Stomach (tissue), 9 donors: Measurements from ENCODE around the gene MRPS18B. TPM values are rescaled to one million over a fixed set of nuclear protein-coding genes. Genes with fewer than 3 reads are reported as not detected.

ENCODE experiments used
- DNase-seq, 2 donors: peaks; one replicate each; pipeline versions ENCODE4 v3.0.0 to v3.0.0-alpha.2; 2013 to 2019
- H3K27ac ChIP-seq, 5 donors: fragments of 200-600 bp in 4 of 5; sonication (generic) in 4 of 5; one replicate each; pipeline ENCODE4 v1.5.1; 2013 to 2019; ENCODE audit warnings: mild to moderate bottlenecking in 1 of 5, moderate library complexity in 1 of 5
- H3K27me3 ChIP-seq, 3 donors: fragments of 200-600 bp; sonication (generic); one replicate each; pipeline ENCODE4 v1.5.1; 2017 to 2019; ENCODE audit warnings: mixed run types in 1 of 3
- H3K36me3 ChIP-seq, 4 donors: fragments of 200-600 bp; sonication (generic); 1 replicate in 3 of 4; 2 replicates in 1 of 4; pipeline ENCODE4 v1.5.1; 2016 to 2019
- H3K4me1 ChIP-seq, 4 donors: fragments of 200-600 bp; sonication (generic); one replicate each; pipeline ENCODE4 v1.5.1; 2016 to 2019
- H3K4me3 ChIP-seq, 4 donors: fragments of 200-600 bp; sonication (generic) in 3 of 4; one replicate each; pipeline ENCODE4 v1.5.1; 2016 to 2019; ENCODE audit warnings: mild to moderate bottlenecking in 1 of 4
- H3K9me3 ChIP-seq, 4 donors: fragments of 200-600 bp; sonication (generic); one replicate each; pipeline ENCODE4 v1.5.1; 2016 to 2019
- CTCF ChIP-seq, 7 experiments: fragments of 450-650 bp in 4 of 7; fragments of 200-600 bp in 3 of 7; sonication (generic) in 3 of 7; IDR thresholded peaks; one replicate each; pipeline ENCODE4 v1.5.1; 2016 to 2019; ENCODE audit warnings: antibody characterized with exemption in 7 of 7, control low read depth in 2 of 7, mild to moderate bottlenecking in 1 of 7
- EP300 ChIP-seq: sonication (generic); formaldehyde crosslinking; IDR thresholded peaks from one replicate; pipeline ENCODE4 v1.6.1; 2017; ENCODE audit warnings: antibody characterized with exemption
- POLR2A ChIP-seq, 4 donors: fragments of 450-650 bp; IDR thresholded peaks; one replicate each; pipeline ENCODE4 v1.6.1; 2016; ENCODE audit warnings: antibody characterized with exemption in 4 of 4, control low read depth in 2 of 4, mild to moderate bottlenecking in 1 of 4, moderate library complexity in 1 of 4
- POLR2AphosphoS5 ChIP-seq, 3 donors: sonication (generic); formaldehyde crosslinking; IDR thresholded peaks; one replicate each; pipeline ENCODE4 v1.6.1; 2016; ENCODE audit warnings: antibody characterized with exemption in 3 of 3
- WGBS, 5 donors: extraction: QIAGEN DNeasy Blood & Tissue Kit in 3 of 5; methylation state at CpG; one replicate each; pipeline versions ENCODE4 v1.1.5 to v1.1.7; 2013 to 2018; 5-methylcytosine and 5-hydroxymethylcytosine counted together
- intact Hi-C: fragments of 100-400 bp; cut with DNase I; formaldehyde crosslinking; loops from one replicate; pipeline ENCODE4 v1.15.1; 2023; ENCODE audit warnings: low total_unique reads
- polyA plus RNA-seq, 3 donors: library from polyadenylated mRNA; stranded (reverse); fragments of 200-250 nt; gene quantifications; one replicate each; pipeline ENCODE4 v1.2.3, GENCODE V29; 2013
- total RNA-seq, 5 donors: library from RNA; depleted of rRNA; stranded (reverse); fragments of >200 nt; gene quantifications; one replicate each; pipeline versions ENCODE4 v1.1.0 to v1.2.3, GENCODE V29; 2014 to 2016
- donor health status: healthy with polysubstance abuse.
- donor health status: Bipolar disorder and iron deficiency.
- donor health status: healthy.

MRPS18B gene
- total and polyA plus RNA-seq, 8 donors, result 6.4 to 71.2 (median 44.4) TPM

- peaks cover 5 to 63% (median 60%) of the 10 kb centered on the region in 4 donors for H3K36me3 ChIP-seq
- no peaks in the 10 kb centered on the region for H3K9me3 ChIP-seq
- H3K27ac ChIP-seq, result peak within 1 kb of the TSS; percentile 92 to 98 (median 97)
- H3K4me1 ChIP-seq, result peaks cover 11 to 30% (median 26%) of the 10 kb centered on the region in 4 donors
- 5 to 12% (median 8%) methylated on average over 32 to 37 of the region's 37 CpGs for WGBS, 5 donors
- H3K27me3 ChIP-seq, result no peaks in the 10 kb centered on the region
- intact Hi-C loops, result no loop called here
- no peak for TF ChIP-seq CTCF (IDR thresholded peaks at IDR 0.05)
- TF ChIP-seq POLR2AphosphoS5 (IDR thresholded peaks at IDR 0.05), result peak in 2 of 3 donors; percentile 45 to 69
- peak within 1 kb of the TSS; percentile 71 to 96 (median 92) for H3K4me3 ChIP-seq
- peak; percentile 95 to 98 for DNase-seq
Measured at GRCh38 chr6:30646450-30647241, 29.0 kb downstream of the MRPS18B start, which contains the start of gene C6orf136. TSS of gene C6orf136 (plus strand) at chr6:30647133. CDS start at chr6:30647232, 99 bp downstream.

- WGBS, 5 donors, result 0 to 1% (median 0%) methylated on average over 11 to 78 of the region's 78 CpGs
- H3K4me1 ChIP-seq, result peaks cover 11 to 30% (median 26%) of the 10 kb centered on the region in 4 donors
- TF ChIP-seq POLR2AphosphoS5 (IDR thresholded peaks at IDR 0.05), result peak in 2 of 3 donors; percentile 32
- no peak for TF ChIP-seq POLR2A (IDR thresholded peaks at IDR 0.05)
- peak overlapping the region; percentile 92 to 98 (median 97) for H3K27ac ChIP-seq
- peaks cover 14 to 63% (median 60%) of the 10 kb centered on the region in 4 donors for H3K36me3 ChIP-seq
- peak overlapping the region; percentile 71 to 96 (median 92) for H3K4me3 ChIP-seq
- H3K27me3 ChIP-seq, result no peaks in the 10 kb centered on the region
- intact Hi-C loops, result no loop called here
- DNase-seq, result peak; percentile 80 to 90
- H3K9me3 ChIP-seq, result no peaks in the 10 kb centered on the region
Measured at GRCh38 chr6:30647242-30648116, 29.8 kb downstream of the MRPS18B start.

- TF ChIP-seq EP300 (no peak), POLR2A (IDR thresholded peaks at IDR 0.05) (no peak), POLR2AphosphoS5 (IDR thresholded peaks at IDR 0.05) (no peak), CTCF (IDR thresholded peaks at IDR 0.05) (no peak)
- Histone ChIP-seq H3K4me3 (no peak overlapping the region), H3K9me3 (no peaks in the 10 kb centered on the region), H3K27ac (no peak overlapping the region), H3K4me1 (peaks cover 10 to 24% (median 21%) of the 10 kb centered on the region in 4 donors), H3K27me3 (no peaks in the 10 kb centered on the region), H3K36me3 (peaks cover 50 to 65% (median 65%) of the 10 kb centered on the region in 4 donors)
- DNase-seq, result no peak
- WGBS, 5 donors, result 90 to 95% (median 93%) methylated on average over 12 of the region's 12 CpGs
- intact Hi-C loops, result no loop called here
Measured at GRCh38 chr6:30651143-30651542, 33.5 kb downstream of the MRPS18B start.

GRCh38 chr6:30654798-30655742 is 37.4 kb downstream of the MRPS18B start:
- H3K27me3 ChIP-seq, result no peaks in the 10 kb centered on the region
- intact Hi-C loops, result no loop called here
- no peak overlapping the region for H3K27ac ChIP-seq
- no peak for DNase-seq
- no peak overlapping the region for H3K4me3 ChIP-seq
- no peaks in the 10 kb centered on the region for H3K4me1 ChIP-seq
- TF ChIP-seq CTCF (IDR thresholded peaks at IDR 0.05), result no peak
- TF ChIP-seq POLR2A (IDR thresholded peaks at IDR 0.05), result no peak
- no peak for TF ChIP-seq POLR2AphosphoS5 (IDR thresholded peaks at IDR 0.05)
- no peak for TF ChIP-seq EP300
- peaks cover 87 to 100% (median 97%) of the 10 kb centered on the region in 4 donors for H3K36me3 ChIP-seq
- 88 to 90% (median 89%) methylated on average over 19 of the region's 19 CpGs for WGBS, 5 donors
- no peaks in the 10 kb centered on the region for H3K9me3 ChIP-seq
